ENCODE measurements around the gene NOS1AP. TPM values are rescaled to one million over a fixed set of nuclear protein-coding genes. Genes with fewer than 3 reads are reported as not detected.

The NOS1AP gene
- total and polyA plus RNA-seq, 2 donors (not counting 3 experiments of a cell fraction or from before 2014, with no cell fraction given): 1.3 to 5.4 TPM

- POLR2A ChIA-PET: no interaction called here
- Histone ChIP-seq H3K9me1 (replicated peaks; ENCODE audit: control insufficient read depth, extremely low read depth, insufficient read depth, low read length) (no peaks in the 10 kb centered on the region), H2AFZ (ENCODE audit: low read depth, low read length) (peak within 1 kb of the TSS; percentile 8), H3K9me3 (replicated peaks; ENCODE audit: control insufficient read depth, insufficient read depth, low read length) (no peaks in the 10 kb centered on the region), H3K4me2 (ENCODE audit: insufficient read depth, low read length) (peak within 1 kb of the TSS; percentile 15), H3K27ac (ENCODE audit: insufficient read depth, low read depth, low read length) (no peak within 1 kb of the TSS), H3K4me1 (ENCODE audit: control insufficient read depth, extremely low read depth, insufficient read depth, low read length) (peaks cover 5% of the 10 kb centered on the region), H3K27me3 (ENCODE audit: control insufficient read depth in 2 of 2, insufficient read depth in 2 of 2, low read length in 2 of 2) (no peaks in the 10 kb centered on the region), H3K9ac (replicated peaks; ENCODE audit: extremely low read depth, insufficient read depth, low read length) (no peak within 1 kb of the TSS), H3K4me3 (replicated peaks in 1 of 3; ENCODE audit: insufficient read depth in 1 of 3, low read depth in 1 of 3, low read length in 3 of 3) (no peak within 1 kb of the TSS), H4K20me1 (replicated peaks; ENCODE audit: control insufficient read depth, extremely low read depth, insufficient read depth, low read length) (no peaks in the 10 kb centered on the region), H3K36me3 (ENCODE audit: control insufficient read depth in 2 of 2, extremely low read depth in 1 of 2, insufficient read depth in 2 of 2, low read length in 2 of 2) (no peaks in the 10 kb centered on the region), H3K79me2 (ENCODE audit: control insufficient read depth, insufficient read depth, low read length) (no peaks in the 10 kb centered on the region)
- no peak for TF ChIP-seq POLR2AphosphoS5 (IDR thresholded peaks at IDR 0.05; ENCODE audit: insufficient read depth, low read depth, low read length)
- TF ChIP-seq FOS (IDR thresholded peaks at IDR 0.05; ENCODE audit: borderline replicate concordance, insufficient read depth, low read length): peak; percentile 20
- CTCF ChIA-PET: no interaction called here
- FAIRE-seq: no peak
- no TSS peak for BruUV-seq (replicated peaks)
- intact Hi-C loops (cut with micrococcal nuclease) (no loop called here), dilution Hi-C loops (cut with MboI; ENCODE audit: extremely low pct_ligation_motif_present, low sequenced_read_pairs) (no loop called here)
- no peak for DNase-seq (ENCODE audit: low read depth, low spot score)
These were observed 342.5 kb downstream of the NOS1AP start, which contains the start of gene SH2D1B for GRCh38 chr1:162412002-162412401. SH2D1B (minus strand) TSS chr1:162412136; CDS start chr1:162412016, 120 bp downstream.

- H4K20me1 ChIP-seq (replicated peaks; ENCODE audit: control insufficient read depth, extremely low read depth, insufficient read depth, low read length): no peaks in the 10 kb centered on the region
- H2AFZ ChIP-seq (ENCODE audit: low read depth, low read length): no peak overlapping the region
- no peak overlapping the region for H3K9ac ChIP-seq (replicated peaks; ENCODE audit: extremely low read depth, insufficient read depth, low read length)
- ChIA-PET POLR2A (no interaction called here), CTCF (no interaction called here)
- H3K36me3 ChIP-seq (ENCODE audit: control insufficient read depth in 2 of 2, extremely low read depth in 1 of 2, insufficient read depth in 2 of 2, low read length in 2 of 2): no peaks in the 10 kb centered on the region
- dilution Hi-C loops (cut with MboI; ENCODE audit: extremely low pct_ligation_motif_present, low sequenced_read_pairs) (no loop called here), intact Hi-C loops (cut with micrococcal nuclease) (no loop called here)
- BruUV-seq (replicated peaks): no TSS peak
- H3K9me3 ChIP-seq (replicated peaks; ENCODE audit: control insufficient read depth, insufficient read depth, low read length): no peaks in the 10 kb centered on the region
- H3K79me2 ChIP-seq (ENCODE audit: control insufficient read depth, insufficient read depth, low read length): no peaks in the 10 kb centered on the region
- H3K9me1 ChIP-seq (replicated peaks; ENCODE audit: control insufficient read depth, extremely low read depth, insufficient read depth, low read length): no peaks in the 10 kb centered on the region
- H3K4me1 ChIP-seq (ENCODE audit: control insufficient read depth, extremely low read depth, insufficient read depth, low read length): peaks cover 5% of the 10 kb centered on the region
- no peaks in the 10 kb centered on the region for H3K27me3 ChIP-seq (ENCODE audit: control insufficient read depth in 2 of 2, insufficient read depth in 2 of 2, low read length in 2 of 2)
- H3K4me3 ChIP-seq (replicated peaks in 1 of 3; ENCODE audit: insufficient read depth in 1 of 3, low read depth in 1 of 3, low read length in 3 of 3): no peak overlapping the region
- DNase-seq (ENCODE audit: low read depth, low spot score) (no peak), FAIRE-seq (no peak)
- no peak overlapping the region for H3K27ac ChIP-seq (ENCODE audit: insufficient read depth, low read depth, low read length)
- TF ChIP-seq EZH2 (IDR thresholded peaks at IDR 0.05; ENCODE audit: borderline replicate concordance, low read depth, low read length, severe bottlenecking) (no peak), JUN (IDR thresholded peaks at IDR 0.05; ENCODE audit: borderline replicate concordance, insufficient read depth, insufficient read length, low read depth) (no peak), GATA2 (IDR thresholded peaks at IDR 0.05; ENCODE audit: insufficient read depth, insufficient read length, low read depth, low read length) (no peak), CTCF (IDR thresholded peaks at IDR 0.05; ENCODE audit: extremely low read depth in 1 of 2, insufficient read depth in 1 of 2, low read depth in 1 of 2, low read length in 2 of 2) (no peak), MAX (IDR thresholded peaks at IDR 0.05; ENCODE audit: insufficient read depth, insufficient read length) (no peak), POLR2A (IDR thresholded peaks at IDR 0.05; ENCODE audit: low read depth, low read length) (no peak), MYC (IDR thresholded peaks at IDR 0.05; ENCODE audit: low read depth, low read length) (no peak), POLR2AphosphoS5 (IDR thresholded peaks at IDR 0.05; ENCODE audit: insufficient read depth, low read depth, low read length) (no peak), FOS (IDR thresholded peaks at IDR 0.05; ENCODE audit: borderline replicate concordance, insufficient read depth, low read length) (no peak)
- no peak overlapping the region for H3K4me2 ChIP-seq (ENCODE audit: insufficient read depth, low read length)
These were observed 346.7 kb downstream of the NOS1AP start for GRCh38 chr1:162416215-162416614.
